ENCODE data around the gene NIM1K.

Gene NIM1K

GRCh38 chr5:43191740-43192557 lies at the start of gene NIM1K:
NIM1K (plus strand) TSS chr5:43192225; CDS start chr5:43245776, 53,551 bp downstream.
- Histone ChIP-seq H3K9me3 (ENCODE audit: low read length) (no peaks in the 10 kb centered on the region), H3K36me3 (ENCODE audit: insufficient read depth, low read length) (no peaks in the 10 kb centered on the region), H3K27me3 (ENCODE audit: control insufficient read depth in 1 of 2, insufficient read depth in 2 of 2, low read length in 2 of 2) (no peaks in the 10 kb centered on the region), H3K9ac (ENCODE audit: low read length) (peak within 1 kb of the TSS; percentile 15), H3K4me1 (ENCODE audit: insufficient read depth, low read length) (peaks cover 9% of the 10 kb centered on the region), H3K4me3 (ENCODE audit: low read depth in 1 of 2, low read length in 2 of 2) (peak within 1 kb of the TSS; percentile 62 to 70), H3K27ac (ENCODE audit: low read depth, low read length) (no peak within 1 kb of the TSS)

GRCh38 chr5:43145071-43145470 lies 47.0 kb upstream of the NIM1K start:
- no peaks in the 10 kb centered on the region for H3K9me3 ChIP-seq (ENCODE audit: low read length)
- H3K36me3 ChIP-seq (ENCODE audit: insufficient read depth, low read length): peaks cover 9% of the 10 kb centered on the region
- no peaks in the 10 kb centered on the region for H3K4me1 ChIP-seq (ENCODE audit: insufficient read depth, low read length)
- H3K27ac ChIP-seq (ENCODE audit: low read depth, low read length): no peak overlapping the region
- H3K9ac ChIP-seq (ENCODE audit: low read length): no peak overlapping the region
- no peak overlapping the region for H3K4me3 ChIP-seq (ENCODE audit: low read depth in 1 of 2, low read length in 2 of 2)
- no peaks in the 10 kb centered on the region for H3K27me3 ChIP-seq (ENCODE audit: control insufficient read depth in 1 of 2, insufficient read depth in 2 of 2, low read length in 2 of 2)

- H3K4me1 ChIP-seq (ENCODE audit: insufficient read depth, low read length): no peaks in the 10 kb centered on the region
- no peak overlapping the region for H3K9ac ChIP-seq (ENCODE audit: low read length)
- H3K9me3 ChIP-seq (ENCODE audit: low read length): no peaks in the 10 kb centered on the region
- no peaks in the 10 kb centered on the region for H3K27me3 ChIP-seq (ENCODE audit: control insufficient read depth in 1 of 2, insufficient read depth in 2 of 2, low read length in 2 of 2)
- no peak overlapping the region for H3K4me3 ChIP-seq (ENCODE audit: low read depth in 1 of 2, low read length in 2 of 2)
- no peak overlapping the region for H3K27ac ChIP-seq (ENCODE audit: low read depth, low read length)
- peaks cover 9% of the 10 kb centered on the region for H3K36me3 ChIP-seq (ENCODE audit: insufficient read depth, low read length)
Observed at GRCh38 chr5:43146958-43147357, 45.1 kb upstream of the NIM1K start.

- no peaks in the 10 kb centered on the region for H3K9me3 ChIP-seq (ENCODE audit: low read length)
Observed at GRCh38 chr5:43148417-43148816, 43.6 kb upstream of the NIM1K start.

GRCh38 chr5:43149231-43149630 lies 42.8 kb upstream of the NIM1K start:
- Histone ChIP-seq H3K4me3 (ENCODE audit: low read depth in 1 of 2, low read length in 2 of 2) (no peak overlapping the region), H3K36me3 (ENCODE audit: insufficient read depth, low read length) (peaks cover 5% of the 10 kb centered on the region), H3K27ac (ENCODE audit: low read depth, low read length) (no peak overlapping the region), H3K9me3 (ENCODE audit: low read length) (no peaks in the 10 kb centered on the region), H3K9ac (ENCODE audit: low read length) (no peak overlapping the region), H3K4me1 (ENCODE audit: insufficient read depth, low read length) (no peaks in the 10 kb centered on the region), H3K27me3 (ENCODE audit: control insufficient read depth in 1 of 2, insufficient read depth in 2 of 2, low read length in 2 of 2) (no peaks in the 10 kb centered on the region)

More at GRCh38 chr5:43148417-43148816, 43.6 kb upstream of the NIM1K start:
- no peak overlapping the region for H3K9ac ChIP-seq (ENCODE audit: low read length)
- H3K36me3 ChIP-seq (ENCODE audit: insufficient read depth, low read length): peaks cover 7% of the 10 kb centered on the region
- no peaks in the 10 kb centered on the region for H3K27me3 ChIP-seq (ENCODE audit: control insufficient read depth in 1 of 2, insufficient read depth in 2 of 2, low read length in 2 of 2)
- H3K4me3 ChIP-seq (ENCODE audit: low read depth in 1 of 2, low read length in 2 of 2): no peak overlapping the region
- H3K27ac ChIP-seq (ENCODE audit: low read depth, low read length): no peak overlapping the region
- H3K4me1 ChIP-seq (ENCODE audit: insufficient read depth, low read length): no peaks in the 10 kb centered on the region

GRCh38 chr5:43150075-43150474 lies 42.0 kb upstream of the NIM1K start:
- H3K27me3 ChIP-seq (ENCODE audit: control insufficient read depth in 1 of 2, insufficient read depth in 2 of 2, low read length in 2 of 2): no peaks in the 10 kb centered on the region
- H3K9ac ChIP-seq (ENCODE audit: low read length): no peak overlapping the region

GRCh38 chr5:43150748-43151147 lies 41.3 kb upstream of the NIM1K start:
- no peak overlapping the region for H3K27ac ChIP-seq (ENCODE audit: low read depth, low read length)
- H3K9ac ChIP-seq (ENCODE audit: low read length): no peak overlapping the region
- no peaks in the 10 kb centered on the region for H3K4me1 ChIP-seq (ENCODE audit: insufficient read depth, low read length)
- H3K36me3 ChIP-seq (ENCODE audit: insufficient read depth, low read length): peaks cover 5% of the 10 kb centered on the region
- H3K9me3 ChIP-seq (ENCODE audit: low read length): no peaks in the 10 kb centered on the region
- H3K4me3 ChIP-seq (ENCODE audit: low read depth in 1 of 2, low read length in 2 of 2): no peak overlapping the region
- H3K27me3 ChIP-seq (ENCODE audit: control insufficient read depth in 1 of 2, insufficient read depth in 2 of 2, low read length in 2 of 2): no peaks in the 10 kb centered on the region

More at GRCh38 chr5:43150075-43150474, 42.0 kb upstream of the NIM1K start:
- Histone ChIP-seq H3K4me3 (ENCODE audit: low read depth in 1 of 2, low read length in 2 of 2) (no peak overlapping the region), H3K27ac (ENCODE audit: low read depth, low read length) (no peak overlapping the region), H3K4me1 (ENCODE audit: insufficient read depth, low read length) (no peaks in the 10 kb centered on the region), H3K36me3 (ENCODE audit: insufficient read depth, low read length) (peaks cover 5% of the 10 kb centered on the region), H3K9me3 (ENCODE audit: low read length) (no peaks in the 10 kb centered on the region)

GRCh38 chr5:43152946-43153345 lies 39.1 kb upstream of the NIM1K start:
- H3K4me3 ChIP-seq (ENCODE audit: low read depth in 1 of 2, low read length in 2 of 2): no peak overlapping the region
- no peaks in the 10 kb centered on the region for H3K27me3 ChIP-seq (ENCODE audit: control insufficient read depth in 1 of 2, insufficient read depth in 2 of 2, low read length in 2 of 2)
- H3K9me3 ChIP-seq (ENCODE audit: low read length): no peaks in the 10 kb centered on the region
- H3K36me3 ChIP-seq (ENCODE audit: insufficient read depth, low read length): no peaks in the 10 kb centered on the region
- H3K27ac ChIP-seq (ENCODE audit: low read depth, low read length): no peak overlapping the region
- peaks cover 5% of the 10 kb centered on the region for H3K4me1 ChIP-seq (ENCODE audit: insufficient read depth, low read length)
- no peak overlapping the region for H3K9ac ChIP-seq (ENCODE audit: low read length)

GRCh38 chr5:43154469-43154868 lies 37.6 kb upstream of the NIM1K start:
- Histone ChIP-seq H3K9me3 (ENCODE audit: low read length) (no peaks in the 10 kb centered on the region), H3K4me1 (ENCODE audit: insufficient read depth, low read length) (peaks cover 5% of the 10 kb centered on the region), H3K4me3 (ENCODE audit: low read depth in 1 of 2, low read length in 2 of 2) (no peak overlapping the region), H3K27me3 (ENCODE audit: control insufficient read depth in 1 of 2, insufficient read depth in 2 of 2, low read length in 2 of 2) (no peaks in the 10 kb centered on the region), H3K27ac (ENCODE audit: low read depth, low read length) (no peak overlapping the region), H3K9ac (ENCODE audit: low read length) (no peak overlapping the region), H3K36me3 (ENCODE audit: insufficient read depth, low read length) (no peaks in the 10 kb centered on the region)

GRCh38 chr5:43155394-43156096 lies 36.5 kb upstream of the NIM1K start:
- H3K9me3 ChIP-seq (ENCODE audit: low read length): no peaks in the 10 kb centered on the region
- H3K27ac ChIP-seq (ENCODE audit: low read depth, low read length): no peak overlapping the region
- no peak overlapping the region for H3K9ac ChIP-seq (ENCODE audit: low read length)
- H3K4me3 ChIP-seq (ENCODE audit: low read depth in 1 of 2, low read length in 2 of 2): no peak overlapping the region
- peaks cover 5% of the 10 kb centered on the region for H3K4me1 ChIP-seq (ENCODE audit: insufficient read depth, low read length)
- H3K36me3 ChIP-seq (ENCODE audit: insufficient read depth, low read length): no peaks in the 10 kb centered on the region
- H3K27me3 ChIP-seq (ENCODE audit: control insufficient read depth in 1 of 2, insufficient read depth in 2 of 2, low read length in 2 of 2): no peaks in the 10 kb centered on the region

GRCh38 chr5:43156388-43156787 lies 35.6 kb upstream of the NIM1K start:
- H3K9me3 ChIP-seq (ENCODE audit: low read length): no peaks in the 10 kb centered on the region
- peaks cover 3% of the 10 kb centered on the region for H3K36me3 ChIP-seq (ENCODE audit: insufficient read depth, low read length)
- peaks cover 5% of the 10 kb centered on the region for H3K4me1 ChIP-seq (ENCODE audit: insufficient read depth, low read length)
- no peaks in the 10 kb centered on the region for H3K27me3 ChIP-seq (ENCODE audit: control insufficient read depth in 1 of 2, insufficient read depth in 2 of 2, low read length in 2 of 2)
- no peak overlapping the region for H3K4me3 ChIP-seq (ENCODE audit: low read depth in 1 of 2, low read length in 2 of 2)
- no peak overlapping the region for H3K27ac ChIP-seq (ENCODE audit: low read depth, low read length)
- no peak overlapping the region for H3K9ac ChIP-seq (ENCODE audit: low read length)

Measured in muscle layer of colon (tissue), 2 donors.